HCT116 (cell line): ENCODE data around the gene PXT1. TPM values are rescaled to one million over a fixed set of nuclear protein-coding genes. Genes with fewer than 3 reads are reported as not detected.

Experiments used
- ATAC-seq: fragments of 200-7000 bp; cut with Tn5 transposase; 2 replicates; pipeline ENCODE4 v1.9.1; 2020; ENCODE audit warnings: mild to moderate bottlenecking, moderate library complexity
- BruUV-seq: library from RNA; stranded (reverse); fragments of 400-500 nt; replicated peaks from 2 replicates; lab custom pipeline; 2021; lab: Mats Ljungman, UMichigan
- CTCF ChIA-PET: fragments of 300-600 bp; sonication (Branson Sonifier 250); formaldehyde crosslinking; loops from one replicate; lab custom pipeline; 2021; ENCODE audit warnings: antibody characterized with exemption; lab: Charles Lee
- POLR2A ChIA-PET: fragments of 300-600, 350-600 bp; sonication (Branson Sonifier 250); formaldehyde crosslinking; loops from one replicate; lab custom pipeline; 2021; ENCODE audit warnings: antibody characterized with exemption; lab: Charles Lee
- RAD21 ChIA-PET, 2 experiments: fragments of 300-600 bp; sonication (Branson Sonifier 250); formaldehyde crosslinking; loops; one replicate each; lab custom pipeline; 2023; ENCODE audit warnings: low total read pairs in 2 of 2; ENCODE audit not compliant: uncharacterized antibody in 2 of 2, unreplicated experiment in 2 of 2, low non-redundant PET in 1 of 2; lab: Charles Lee
- DNase-seq: peaks from one replicate; pipeline ENCODE4 v3.0.0-alpha.2; 2010; ENCODE audit warnings: low read depth, low spot score
- H2AFZ ChIP-seq: fragments of 200-600 bp; shearing (Covaris generic), sonication (generic); 2 replicates; pipeline ENCODE4 v1.6.1; 2017; ENCODE audit warnings: low read depth, mixed run types, mixed read lengths, antibody characterized with exemption, low read length; ENCODE audit not compliant: poor library complexity, severe bottlenecking
- H3K27ac ChIP-seq: 2 replicates; pipeline ENCODE4 v1.5.1; 2012; ENCODE audit warnings: low read depth, low read length
- H3K27me3 ChIP-seq: fragments of 200-600 bp; sonication (generic); 2 replicates; pipeline ENCODE4 v1.6.1; 2016; ENCODE audit warnings: mixed run types, low read length, mixed read lengths; ENCODE audit not compliant: insufficient read depth
- H3K36me3 ChIP-seq, 2 experiments: fragments of 200-500 bp in 1 of 2; fragments of 200-600 bp in 1 of 2; sonication (Bioruptor generic) in 1 of 2; sonication (generic) in 1 of 2; 2 replicates each; pipeline versions ENCODE4 v1.5.1 to v1.6.1; 2014 to 2016; ENCODE audit warnings: low read length in 2 of 2, inconsistent platforms in 1 of 2, mixed read lengths in 1 of 2, mixed run types in 1 of 2; ENCODE audit not compliant: insufficient read depth in 2 of 2, control insufficient read depth in 1 of 2
- H3K4me1 ChIP-seq, 2 experiments: fragments of 200-600 bp in 1 of 2; sonication (generic) in 1 of 2; 2 replicates each; pipeline versions ENCODE4 v1.5.1 to v1.6.1; 2012 to 2017; ENCODE audit warnings: low read length in 2 of 2, inconsistent platforms in 1 of 2, mild to moderate bottlenecking in 1 of 2, mixed read lengths in 1 of 2, mixed run types in 1 of 2, moderate library complexity in 1 of 2; ENCODE audit not compliant: insufficient read depth in 2 of 2, control insufficient read depth in 1 of 2
- H3K4me2 ChIP-seq: fragments of 200-600 bp; sonication (generic); 2 replicates; pipeline ENCODE4 v1.6.1; 2017; ENCODE audit warnings: mixed run types, low read length, mixed read lengths
- H3K4me3 ChIP-seq, 2 experiments: fragments of 200-600 bp in 1 of 2; sonication (generic) in 1 of 2; replicated peaks in 1 of 2; 2 replicates each; pipeline ENCODE4 v1.5.1; 2011 to 2016; ENCODE audit warnings: low read length in 2 of 2, control low read depth in 1 of 2, low read depth in 1 of 2, mild to moderate bottlenecking in 1 of 2, mixed read lengths in 1 of 2, mixed run types in 1 of 2
- H3K79me2 ChIP-seq: fragments of 200-600 bp; sonication (generic); 2 replicates; pipeline ENCODE4 v1.6.1; 2017; ENCODE audit warnings: mild to moderate bottlenecking, mixed run types, low read length, moderate library complexity, mixed read lengths; ENCODE audit not compliant: insufficient read depth
- H3K9ac ChIP-seq: fragments of 200-600 bp; sonication (generic); 2 replicates; pipeline ENCODE4 v1.6.1; 2016; ENCODE audit warnings: low read length, mixed read lengths
- H3K9me2 ChIP-seq: fragments of 200-600 bp; sonication (generic), shearing (Covaris generic); 2 replicates; pipeline ENCODE4 v1.6.1; 2017; ENCODE audit warnings: mixed run types, mild to moderate bottlenecking, moderate library complexity; ENCODE audit not compliant: insufficient read depth
- H3K9me3 ChIP-seq, 2 experiments: fragments of 200-500 bp in 1 of 2; fragments of 200-600 bp in 1 of 2; sonication (Bioruptor generic) in 1 of 2; sonication (generic) in 1 of 2; 2 replicates each; pipeline ENCODE4 v1.6.1; 2014 to 2017; ENCODE audit warnings: low read length in 2 of 2, mixed read lengths in 2 of 2, inconsistent platforms in 1 of 2, low read depth in 1 of 2, mild to moderate bottlenecking in 1 of 2, mixed run types in 1 of 2, moderate library complexity in 1 of 2; ENCODE audit not compliant: control insufficient read depth in 1 of 2, insufficient read depth in 1 of 2
- H4K20me1 ChIP-seq: fragments of 200-600 bp; sonication (generic), shearing (Covaris generic); 2 replicates; pipeline ENCODE4 v1.6.1; 2017; ENCODE audit warnings: mixed run types, mild to moderate bottlenecking, moderate library complexity; ENCODE audit not compliant: insufficient read depth
- CBX3 ChIP-seq: IDR thresholded peaks from 2 replicates; pipeline ENCODE4 v1.6.1; 2012; ENCODE audit warnings: low read depth
- EGR1 ChIP-seq: IDR thresholded peaks from 2 replicates; pipeline ENCODE4 v1.6.1; 2012; ENCODE audit warnings: low read depth
- ELF1 ChIP-seq: IDR thresholded peaks from 2 replicates; pipeline ENCODE4 v1.6.1; 2012; ENCODE audit warnings: low read depth, borderline replicate concordance
- EZH2 ChIP-seq: fragments of 200-600 bp; sonication (generic); IDR thresholded peaks from 2 replicates; pipeline ENCODE4 v1.6.1; 2017; ENCODE audit warnings: antibody characterized with exemption, mixed run types
- EZH2phosphoT487 ChIP-seq: fragments of 200-600 bp; IDR thresholded peaks from 2 replicates; pipeline ENCODE4 v1.6.1; 2018; ENCODE audit warnings: antibody characterized with exemption, borderline replicate concordance
- FOSL1 ChIP-seq: IDR thresholded peaks from 2 replicates; pipeline ENCODE4 v1.6.1; 2012; ENCODE audit warnings: low read depth
- MAX ChIP-seq: IDR thresholded peaks from 2 replicates; pipeline ENCODE4 v1.6.1; 2012
- POLR2A ChIP-seq: IDR thresholded peaks from 2 replicates; pipeline ENCODE4 v1.7.0; 2011; ENCODE audit warnings: borderline replicate concordance; ENCODE audit not compliant: insufficient read depth, insufficient read length; ENCODE audit errors: extremely low read depth
- POLR2AphosphoS5 ChIP-seq: IDR thresholded peaks from 2 replicates; pipeline ENCODE4 v1.6.1; 2011; ENCODE audit warnings: mild to moderate bottlenecking, low read depth, low read length, moderate library complexity
- RAD21 ChIP-seq: IDR thresholded peaks from 2 replicates; pipeline ENCODE4 v1.6.1; 2012; ENCODE audit warnings: low read depth, mild to moderate bottlenecking
- SIN3A ChIP-seq: IDR thresholded peaks from 2 replicates; pipeline ENCODE4 v1.6.1; 2012; ENCODE audit warnings: low read depth
- SP1 ChIP-seq: IDR thresholded peaks from 2 replicates; pipeline ENCODE4 v1.6.1; 2012; ENCODE audit warnings: low read depth
- SRF ChIP-seq: IDR thresholded peaks from 2 replicates; pipeline ENCODE4 v1.6.1; 2012; ENCODE audit warnings: low read depth
- ZNF274 ChIP-seq: fragments of 200-500 bp; sonication (Bioruptor generic); IDR thresholded peaks from 2 replicates; pipeline ENCODE4 v1.6.1; 2014; ENCODE audit warnings: mild to moderate bottlenecking, low read depth, low read length, inconsistent platforms
- intact Hi-C: fragments of 100-400 bp; cut with micrococcal nuclease; formaldehyde crosslinking; loops from 2 replicates; pipeline ENCODE4 v1.10.0; 2022
- total RNA-seq: library from RNA; stranded (reverse); gene quantifications from one replicate; pipeline ENCODE4 v1.2.1, GENCODE V29; 2021; ENCODE audit not compliant: unreplicated experiment

PXT1 gene
- total RNA-seq, 1 experiment from 2014 or later = 0.17 TPM

GRCh38 chr6:36419310-36419709, 23.3 kb downstream of the PXT1 start:
- BruUV-seq = no TSS peak
- intact Hi-C loops = no loop called here
- H3K9ac ChIP-seq = no peak overlapping the region
- H3K4me3 ChIP-seq = no peak overlapping the region
- ChIA-PET RAD21 (no interaction called here), CTCF (no interaction called here), POLR2A (no interaction called here)
- H2AFZ ChIP-seq = no peak overlapping the region
- no peaks in the 10 kb centered on the region for H3K79me2 ChIP-seq
- H3K4me1 ChIP-seq = peaks cover 6 to 21% of the 10 kb centered on the region in 2 experiments; a peak in 3 of 4 replicates
- DNase-seq = no peak
- no peak overlapping the region for H3K27ac ChIP-seq
- H3K27me3 ChIP-seq = no peaks in the 10 kb centered on the region
- H3K4me2 ChIP-seq = no peak overlapping the region
- no peak for TF ChIP-seq POLR2A
- TF ChIP-seq SRF = no peak
- no peak for TF ChIP-seq CBX3
- no peak for TF ChIP-seq FOSL1
- no peak for TF ChIP-seq EZH2
- no peak for TF ChIP-seq MAX
- no peak for TF ChIP-seq ZNF274
- no peak for TF ChIP-seq RAD21
- no peak for TF ChIP-seq POLR2AphosphoS5
- no peak for TF ChIP-seq SP1
- H3K36me3 ChIP-seq = no peaks in the 10 kb centered on the region
- no peaks in the 10 kb centered on the region for H3K9me3 ChIP-seq
- ATAC-seq = no peak
- no peaks in the 10 kb centered on the region for H4K20me1 ChIP-seq
- H3K9me2 ChIP-seq = no peaks in the 10 kb centered on the region

- ChIA-PET RAD21 (no interaction called here), POLR2A (no interaction called here), CTCF (no interaction called here)
- no peaks in the 10 kb centered on the region for H3K9me2 ChIP-seq
- no peaks in the 10 kb centered on the region for H3K27me3 ChIP-seq
- ATAC-seq = no peak
- BruUV-seq = no TSS peak
- intact Hi-C loops = no loop called here
- no peak overlapping the region for H3K27ac ChIP-seq
- no peak for DNase-seq
- H3K4me2 ChIP-seq = no peak overlapping the region
- no peaks in the 10 kb centered on the region for H4K20me1 ChIP-seq
- no peaks in the 10 kb centered on the region for H3K79me2 ChIP-seq
- H3K9me3 ChIP-seq = peaks cover 0 to under 1% of the 10 kb centered on the region in 2 experiments; a peak in 1 of 4 replicates
- no peaks in the 10 kb centered on the region for H3K36me3 ChIP-seq
- no peak overlapping the region for H2AFZ ChIP-seq
- H3K4me1 ChIP-seq = peaks cover 4 to 16% of the 10 kb centered on the region in 2 experiments; a peak in 3 of 4 replicates
- no peak overlapping the region for H3K9ac ChIP-seq
- no peak overlapping the region for H3K4me3 ChIP-seq
- no peak for TF ChIP-seq EZH2phosphoT487
- no peak for TF ChIP-seq EGR1
- no peak for TF ChIP-seq ELF1
- TF ChIP-seq SIN3A = no peak
- no peak for TF ChIP-seq RAD21
- TF ChIP-seq POLR2AphosphoS5 = no peak
- TF ChIP-seq, all 23 proteins: peak for 0
Measured at GRCh38 chr6:36418558-36418957, 24.1 kb downstream of the PXT1 start.
